Thyroid gland (tissue), 4 donors: ENCODE measurements around the gene PPP2R5D. TPM values are rescaled to one million over a fixed set of nuclear protein-coding genes. Genes with fewer than 3 reads are reported as not detected.
A peak's percentile ranks its signal among the peaks of the same experiment; 100 is the strongest.

Experiments used
- DNase-seq, 2 donors: peaks; one replicate each; pipeline ENCODE4 v3.0.0-alpha.2; 2019
- H3K27ac ChIP-seq, 3 donors: fragments of 200-600 bp; sonication (generic); 1 replicate in 2 of 3; 2 replicates in 1 of 3; pipeline ENCODE4 v1.5.1; 2016 to 2019; ENCODE audit warnings: mild to moderate bottlenecking in 1 of 3, moderate library complexity in 1 of 3
- H3K27me3 ChIP-seq: fragments of 200-600 bp; sonication (generic); one replicate; pipeline ENCODE4 v1.5.1; 2019
- H3K36me3 ChIP-seq, 2 donors: fragments of 200-600 bp; sonication (generic); one replicate each; pipeline ENCODE4 v1.5.1; 2016 to 2019
- H3K4me1 ChIP-seq, 2 donors: fragments of 200-600 bp; sonication (generic); one replicate each; pipeline ENCODE4 v1.5.1; 2017 to 2019
- H3K4me3 ChIP-seq, 3 donors: fragments of 200-600 bp; sonication (generic); replicated peaks in 1 of 3; 1 replicate in 2 of 3; 2 replicates in 1 of 3; pipeline ENCODE4 v1.5.1; 2016; ENCODE audit warnings: mild to moderate bottlenecking in 1 of 3
- H3K9me3 ChIP-seq: fragments of 200-600 bp; sonication (generic); one replicate; pipeline ENCODE4 v1.5.1; 2017
- POLR2A ChIP-seq, 2 donors: fragments of 450-650 bp; IDR thresholded peaks; one replicate each; pipeline ENCODE4 v1.6.1; 2017; ENCODE audit warnings: antibody characterized with exemption in 2 of 2, mild to moderate bottlenecking in 2 of 2, moderate library complexity in 1 of 2
- WGBS, 2 donors: methylation state at CpG; one replicate each; pipeline ENCODE4 v1.1.5; 2017; 5-methylcytosine and 5-hydroxymethylcytosine counted together
- intact Hi-C: fragments of 100-400 bp; cut with DNase I; formaldehyde crosslinking; loops from one replicate; pipeline ENCODE4 v1.15.1; 2023
- total RNA-seq, 4 donors: library from RNA; depleted of rRNA; stranded (reverse); fragments of >200 nt; gene quantifications; one replicate each; pipeline ENCODE4 v1.2.3, GENCODE V29; 2016
- TF ChIP-seq, protein P1 (sequence below), 6 experiments: fragments of 200-600 bp in 3 of 6; fragments of 450-650 bp in 3 of 6; sonication (generic) in 3 of 6; IDR thresholded peaks; one replicate each; pipeline ENCODE4 v1.5.1; 2016 to 2019; ENCODE audit warnings: antibody characterized with exemption in 6 of 6, mild to moderate bottlenecking in 2 of 6, inconsistent platforms in 1 of 6, moderate library complexity in 1 of 6

PPP2R5D gene
- total RNA-seq, 4 donors from 2014 or later, result 22.8 to 47.0 (median 28.2) TPM

DNA sequence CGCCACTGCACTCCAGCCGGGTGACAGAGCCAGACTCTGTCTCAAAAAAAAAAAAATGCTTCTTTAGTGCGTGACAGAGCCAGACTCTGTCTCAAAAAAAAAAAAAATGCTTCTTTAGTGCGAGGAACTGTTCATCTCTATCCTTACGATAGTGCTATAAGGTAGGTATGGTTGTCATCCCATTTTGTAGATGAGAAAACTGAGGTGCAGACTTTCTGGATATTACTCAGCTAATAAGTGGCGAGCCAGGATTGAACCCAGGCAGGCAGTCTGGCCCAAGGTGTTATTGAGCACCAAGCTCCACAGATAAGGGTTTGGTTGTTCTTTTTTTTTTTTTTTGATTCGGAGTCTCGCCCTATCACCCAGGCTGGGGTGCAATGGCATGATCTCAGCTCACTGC is 17.5 kb downstream of the PPP2R5D start:
- no peaks in the 10 kb centered on the region for H3K27me3 ChIP-seq
- intact Hi-C loops, result no loop called here
- no peak for TF ChIP-seq POLR2A (IDR thresholded peaks at IDR 0.05)
- TF ChIP-seq, protein P1, sequence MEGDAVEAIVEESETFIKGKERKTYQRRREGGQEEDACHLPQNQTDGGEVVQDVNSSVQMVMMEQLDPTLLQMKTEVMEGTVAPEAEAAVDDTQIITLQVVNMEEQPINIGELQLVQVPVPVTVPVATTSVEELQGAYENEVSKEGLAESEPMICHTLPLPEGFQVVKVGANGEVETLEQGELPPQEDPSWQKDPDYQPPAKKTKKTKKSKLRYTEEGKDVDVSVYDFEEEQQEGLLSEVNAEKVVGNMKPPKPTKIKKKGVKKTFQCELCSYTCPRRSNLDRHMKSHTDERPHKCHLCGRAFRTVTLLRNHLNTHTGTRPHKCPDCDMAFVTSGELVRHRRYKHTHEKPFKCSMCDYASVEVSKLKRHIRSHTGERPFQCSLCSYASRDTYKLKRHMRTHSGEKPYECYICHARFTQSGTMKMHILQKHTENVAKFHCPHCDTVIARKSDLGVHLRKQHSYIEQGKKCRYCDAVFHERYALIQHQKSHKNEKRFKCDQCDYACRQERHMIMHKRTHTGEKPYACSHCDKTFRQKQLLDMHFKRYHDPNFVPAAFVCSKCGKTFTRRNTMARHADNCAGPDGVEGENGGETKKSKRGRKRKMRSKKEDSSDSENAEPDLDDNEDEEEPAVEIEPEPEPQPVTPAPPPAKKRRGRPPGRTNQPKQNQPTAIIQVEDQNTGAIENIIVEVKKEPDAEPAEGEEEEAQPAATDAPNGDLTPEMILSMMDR (IDR thresholded peaks at IDR 0.05), result no peak
- 95 to 99% methylated on average over 8 of the region's 8 CpGs for WGBS, 2 donors
- no peak overlapping the region for H3K27ac ChIP-seq
- no peaks in the 10 kb centered on the region for H3K9me3 ChIP-seq
- H3K4me1 ChIP-seq, result no peaks in the 10 kb centered on the region
- peaks cover under 1 to 5% of the 10 kb centered on the region in 2 donors for H3K36me3 ChIP-seq
- no peak for DNase-seq
- H3K4me3 ChIP-seq, result no peak overlapping the region

DNA sequence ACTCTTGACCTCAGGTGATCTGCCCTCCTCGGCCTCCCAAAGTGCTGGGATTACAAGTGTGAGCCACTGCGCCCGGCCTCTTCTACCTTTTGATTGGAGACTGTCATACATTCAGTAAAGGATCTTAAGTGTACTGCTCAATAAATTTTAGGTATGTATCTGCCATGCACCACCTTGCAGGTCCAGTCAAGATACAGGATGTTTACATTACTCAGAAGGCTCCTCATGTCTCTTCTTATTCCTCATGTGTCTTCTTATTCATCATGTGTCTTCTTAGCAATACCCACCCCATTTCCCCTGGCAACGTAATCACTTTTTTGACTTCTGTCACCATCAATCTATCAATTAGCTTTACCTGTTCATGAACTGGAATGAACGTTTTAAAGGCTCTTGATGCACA is 21.5 kb downstream of the PPP2R5D start:
- Histone ChIP-seq H3K27me3 (no peaks in the 10 kb centered on the region), H3K9me3 (no peaks in the 10 kb centered on the region), H3K4me1 (no peaks in the 10 kb centered on the region), H3K4me3 (no peak overlapping the region), H3K27ac (no peak overlapping the region), H3K36me3 (peaks cover 26 to 32% of the 10 kb centered on the region in 2 donors)
- WGBS, 2 donors, result 90 to 93% methylated on average over 5 of the region's 5 CpGs
- no peak for DNase-seq
- intact Hi-C loops, result no loop called here
- TF ChIP-seq, protein P1 (IDR thresholded peaks at IDR 0.05), result no peak
- no peak for TF ChIP-seq POLR2A (IDR thresholded peaks at IDR 0.05)

DNA sequence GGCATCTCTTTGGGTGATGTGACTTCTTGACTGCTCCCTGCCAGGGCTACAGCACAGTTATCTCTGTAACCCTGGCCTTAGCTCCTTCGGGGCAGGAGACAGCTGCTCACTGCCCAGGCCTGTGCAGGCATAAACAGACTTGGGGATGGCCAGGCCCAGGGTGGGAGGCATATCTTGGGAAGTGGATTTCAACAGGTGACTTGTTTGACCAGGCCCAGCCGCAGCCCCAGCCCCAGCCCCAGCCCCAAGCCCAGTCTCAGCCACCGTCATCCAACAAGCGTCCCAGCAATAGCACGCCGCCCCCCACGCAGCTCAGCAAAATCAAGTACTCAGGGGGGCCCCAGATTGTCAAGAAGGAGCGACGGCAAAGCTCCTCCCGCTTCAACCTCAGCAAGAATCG is 21.9 kb downstream of the PPP2R5D start:
- H3K9me3 ChIP-seq, result no peaks in the 10 kb centered on the region
- no peak for DNase-seq
- no peak overlapping the region for H3K27ac ChIP-seq
- no peaks in the 10 kb centered on the region for H3K27me3 ChIP-seq
- no peaks in the 10 kb centered on the region for H3K4me1 ChIP-seq
- TF ChIP-seq, protein P1 (IDR thresholded peaks at IDR 0.05), result no peak
- no peak for TF ChIP-seq POLR2A (IDR thresholded peaks at IDR 0.05)
- 89 to 97% methylated on average over 7 to 11 of the region's 11 CpGs for WGBS, 2 donors
- no peak overlapping the region for H3K4me3 ChIP-seq
- intact Hi-C loops, result no loop called here
- H3K36me3 ChIP-seq, result peaks cover 30 to 35% of the 10 kb centered on the region in 2 donors

DNA sequence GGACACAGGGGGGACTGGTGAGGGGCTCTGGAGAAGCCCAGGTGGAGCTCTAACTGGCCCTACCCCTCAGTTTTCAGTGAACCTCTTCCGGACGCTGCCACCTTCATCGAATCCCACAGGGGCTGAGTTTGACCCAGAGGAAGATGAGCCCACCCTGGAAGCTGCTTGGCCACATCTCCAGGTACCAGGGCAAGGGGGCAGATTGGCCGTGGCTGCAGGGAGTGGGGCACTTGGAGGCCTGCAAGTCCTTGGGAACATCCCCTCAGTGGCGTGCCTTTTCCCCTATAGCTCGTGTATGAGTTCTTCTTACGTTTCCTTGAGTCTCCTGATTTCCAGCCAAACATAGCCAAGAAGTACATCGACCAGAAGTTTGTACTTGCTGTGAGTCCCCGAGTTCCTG is 22.8 kb downstream of the PPP2R5D start:
- TF ChIP-seq, protein P1 (IDR thresholded peaks at IDR 0.05), result no peak
- TF ChIP-seq POLR2A (IDR thresholded peaks at IDR 0.05), result no peak
- DNase-seq, result no peak
- H3K9me3 ChIP-seq, result no peaks in the 10 kb centered on the region
- no peak overlapping the region for H3K4me3 ChIP-seq
- peaks cover 32 to 42% of the 10 kb centered on the region in 2 donors for H3K36me3 ChIP-seq
- no peaks in the 10 kb centered on the region for H3K27me3 ChIP-seq
- intact Hi-C loops, result no loop called here
- no peaks in the 10 kb centered on the region for H3K4me1 ChIP-seq
- H3K27ac ChIP-seq, result no peak overlapping the region
- WGBS, 2 donors, result 93 to 95% methylated on average over 7 to 9 of the region's 9 CpGs

DNA sequence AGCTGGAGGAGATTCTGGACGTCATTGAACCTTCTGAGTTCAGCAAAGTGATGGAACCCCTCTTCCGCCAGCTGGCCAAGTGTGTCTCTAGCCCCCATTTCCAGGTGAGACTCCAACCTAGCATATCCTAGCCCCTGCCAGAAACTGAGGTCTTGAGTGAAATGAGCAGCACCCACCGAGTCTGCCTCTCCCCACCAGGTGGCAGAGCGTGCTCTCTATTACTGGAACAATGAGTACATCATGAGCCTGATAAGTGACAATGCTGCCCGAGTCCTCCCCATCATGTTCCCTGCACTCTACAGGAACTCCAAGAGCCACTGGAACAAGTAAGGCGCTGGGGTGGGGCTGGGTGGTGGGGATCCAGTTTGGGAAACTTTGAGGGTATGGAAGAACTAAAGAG is 24.8 kb downstream of the PPP2R5D start:
- H3K27ac ChIP-seq, result no peak overlapping the region
- peaks cover 32 to 42% of the 10 kb centered on the region in 2 donors for H3K36me3 ChIP-seq
- no peak overlapping the region for H3K4me3 ChIP-seq
- TF ChIP-seq POLR2A (IDR thresholded peaks at IDR 0.05), result no peak
- TF ChIP-seq, protein P1 (IDR thresholded peaks at IDR 0.05), result peak in 2 of 6 experiments; percentile 13 to 15
- intact Hi-C loops, result no loop called here
- H3K9me3 ChIP-seq, result no peaks in the 10 kb centered on the region
- 75 to 81% methylated on average over 6 of the region's 6 CpGs for WGBS, 2 donors
- peaks cover 6 to 12% of the 10 kb centered on the region in 2 donors for H3K4me1 ChIP-seq
- H3K27me3 ChIP-seq, result no peaks in the 10 kb centered on the region
- peak; percentile 18 to 22 for DNase-seq
